ENCODE measurements around the gene C7orf25. TPM values are rescaled to one million over a fixed set of nuclear protein-coding genes. Genes with fewer than 3 reads are reported as not detected.

The C7orf25 gene
- 2.8 and 3.1 TPM in 2 replicates for total RNA-seq

DNA sequence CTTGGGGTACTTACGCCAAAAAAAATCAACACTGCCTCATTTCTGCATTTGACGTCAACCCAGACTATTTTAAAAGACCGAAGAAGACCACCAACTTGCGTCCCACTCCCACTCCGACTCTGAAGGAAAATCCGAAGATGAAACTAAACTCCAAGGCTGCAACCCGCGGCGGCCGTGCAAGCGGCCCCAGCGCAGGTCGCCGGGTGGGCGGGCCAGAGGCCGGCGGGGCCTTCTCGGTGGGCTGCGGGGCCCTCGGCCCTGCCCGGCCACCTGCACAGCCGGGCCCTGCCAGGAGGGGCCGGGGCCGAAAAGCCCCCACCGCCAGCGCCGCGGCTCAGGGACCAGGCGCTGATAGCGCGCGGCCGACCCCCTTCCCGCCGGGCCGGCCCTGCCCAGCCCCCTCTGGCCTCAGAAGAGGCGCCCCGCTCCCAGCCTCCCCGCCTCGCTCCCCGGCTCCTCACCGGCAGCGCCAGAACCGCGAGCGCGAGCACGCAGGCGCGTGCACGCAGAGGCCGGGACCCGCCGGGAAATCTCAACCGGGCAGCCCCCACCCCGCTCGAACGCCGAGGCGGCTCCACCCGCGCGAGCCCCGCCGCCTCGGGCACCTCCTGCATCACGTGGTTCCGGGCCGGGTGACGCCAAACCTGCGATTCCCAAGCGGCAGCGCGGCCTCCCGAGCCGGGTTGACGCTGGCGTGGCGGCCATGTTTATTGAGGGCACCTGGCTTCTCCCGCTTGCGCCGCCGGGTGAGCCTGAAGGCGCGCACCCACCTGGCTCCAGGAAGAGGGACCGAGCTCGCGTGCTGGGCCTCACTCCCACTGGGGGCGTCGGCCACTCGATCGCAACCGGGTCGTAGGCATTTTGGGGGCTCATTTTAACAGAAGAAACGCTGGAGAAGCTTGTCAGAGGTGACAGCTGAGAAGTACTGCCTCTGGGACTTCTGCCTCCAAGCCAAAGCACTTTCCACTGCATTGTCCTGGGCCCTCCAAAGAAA is at the start of gene C7orf25:
Gene C7orf25, minus strand, starts transcription at position 617 of the 994 bp plus-strand sequence. CDS start 1,170 bp downstream, outside the sequence.

DNA sequence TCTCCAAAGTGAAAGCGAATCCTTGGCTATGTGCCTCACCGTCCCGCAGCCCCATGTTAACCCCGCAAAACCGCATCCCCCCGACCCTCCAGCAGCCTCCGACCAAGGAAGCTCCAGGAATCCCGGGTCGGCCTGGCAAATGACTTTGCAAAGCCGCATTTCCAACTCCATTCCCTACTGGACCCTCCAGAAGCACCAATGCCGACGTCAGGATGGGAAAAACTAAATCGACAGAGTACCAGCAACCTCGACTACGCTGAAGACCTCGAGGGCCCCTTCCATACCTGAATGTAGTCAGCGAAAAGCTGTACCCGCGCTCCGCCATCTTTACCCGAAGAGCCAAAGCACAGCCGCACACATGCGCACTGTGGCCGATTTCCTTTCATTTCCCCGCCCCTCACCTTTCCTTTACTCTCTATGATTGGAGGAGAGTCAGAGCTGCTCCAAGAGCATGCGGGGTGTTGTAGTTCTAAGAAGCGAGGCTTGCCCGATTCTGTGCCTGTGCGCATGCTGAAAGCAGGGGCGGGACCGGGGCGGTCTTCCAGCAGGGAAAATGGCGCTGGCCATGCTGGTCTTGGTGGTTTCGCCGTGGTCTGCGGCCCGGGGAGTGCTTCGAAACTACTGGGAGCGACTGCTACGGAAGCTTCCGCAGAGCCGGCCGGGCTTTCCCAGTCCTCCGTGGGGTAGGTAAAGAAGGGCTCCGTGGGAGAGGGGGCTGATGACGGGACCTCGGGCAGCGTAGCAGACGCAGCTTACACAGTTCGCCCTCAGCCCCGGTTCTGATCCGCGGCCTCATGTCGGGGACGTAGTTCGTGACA is 20.2 kb upstream of the C7orf25 start, which contains the start of the genes MRPL32 and PSMA2:
Gene MRPL32, plus strand, starts transcription at position 543 of the 818 bp plus-strand sequence. Its CDS starts 11 bp downstream, at position 554.
Gene PSMA2, minus strand, starts transcription at position 341 of the 818 bp plus-strand sequence. Its CDS starts 16 bp downstream, at position 325.

Other genes starting within 250 kb of the C7orf25 start
- gene PSMA2, start 20.1 kb upstream of the C7orf25 start, total RNA-seq: 36.4 and 72.8 TPM in 2 replicates
- 47.5 and 52.8 TPM in 2 replicates for gene MRPL32, start 20.3 kb upstream of the C7orf25 start, total RNA-seq
- gene HECW1, start 200.6 kb upstream of the C7orf25 start, total RNA-seq: under 0.01 and 0.38 TPM in 2 replicates